ENCODE data around the gene ZNF569.

Gene ZNF569

DNA sequence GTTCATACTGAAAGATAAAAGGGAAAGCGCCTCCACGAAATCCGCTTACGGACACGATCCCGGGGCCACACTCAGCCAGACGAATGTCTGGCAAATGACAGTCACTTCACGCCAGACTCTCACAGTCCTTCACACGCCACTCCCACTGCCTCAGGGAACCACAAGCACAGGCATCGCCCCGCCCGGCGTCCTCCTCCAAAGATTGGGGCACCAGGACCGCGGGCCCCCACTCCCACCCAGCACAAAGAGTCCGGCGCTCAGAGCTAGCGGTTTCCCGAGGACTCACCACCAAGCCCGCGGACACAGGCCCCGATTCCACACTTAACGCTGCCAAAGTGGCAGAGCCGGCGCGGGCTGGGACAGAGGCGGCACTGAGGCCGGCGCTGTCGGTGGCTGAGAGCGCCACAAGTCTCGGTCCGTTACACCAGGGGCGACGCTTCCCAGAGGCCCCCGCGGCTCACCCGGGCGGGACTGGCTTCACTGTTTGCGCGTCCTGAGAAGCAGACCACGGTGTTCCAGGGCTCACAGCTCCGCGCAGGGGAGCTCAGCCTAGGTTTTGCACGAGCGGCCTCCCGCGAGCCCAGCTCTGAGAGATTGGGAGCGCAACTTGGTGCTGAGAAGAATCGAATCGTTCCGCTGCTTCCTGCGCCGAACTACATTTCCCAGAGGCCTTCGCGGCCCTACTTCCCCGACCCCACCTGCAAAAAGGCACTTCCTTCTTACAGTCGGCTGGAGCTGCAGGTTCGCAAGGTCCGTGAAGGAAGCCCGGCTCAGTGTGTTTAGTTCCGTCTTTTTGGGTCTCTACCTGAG is at the start of gene ZNF569:
Gene ZNF569 (minus strand): TSS at position 647 of the 810 bp plus-strand sequence. CDS start 22,523 bp downstream, outside the sequence.
- peak; percentile 75 for DNase-seq (ENCODE audit: extremely low spot score)
- POLR2A ChIA-PET, result interaction anchor here (0.6 to 1.7 kb wide), 8 partner anchors 31 to 1252 kb away, joined by 3 to 10 read pairs (median 6); partner anchors contain the start of genes ZNF146, ZNF527, ZNF540 and ZNF565
- no peak for TF ChIP-seq BHLHE40 (IDR thresholded peaks at IDR 0.05; ENCODE audit: borderline replicate concordance)
- TF ChIP-seq PKNOX1 (IDR thresholded peaks at IDR 0.05), result no peak
- TF ChIP-seq FOXM1 (IDR thresholded peaks at IDR 0.05; ENCODE audit: borderline replicate concordance), result no peak
- TF ChIP-seq TARDBP (IDR thresholded peaks at IDR 0.05), result no peak
- TF ChIP-seq ARNT (IDR thresholded peaks at IDR 0.05), result no peak
- TF ChIP-seq ZNF384 (IDR thresholded peaks at IDR 0.05), result no peak
- no peak for TF ChIP-seq NFRKB (IDR thresholded peaks at IDR 0.05)
- TF ChIP-seq LEF1 (IDR thresholded peaks at IDR 0.05; ENCODE audit: borderline replicate concordance), result no peak
- TF ChIP-seq SUZ12 (IDR thresholded peaks at IDR 0.05), result 0 out of 2 replicates have a peak, but pooled peaks have one; percentile 64
- TF ChIP-seq SP1 (IDR thresholded peaks at IDR 0.05), result no peak
- TF ChIP-seq FOXA1 (IDR thresholded peaks at IDR 0.05), result no peak
- TF ChIP-seq FOXK2 (IDR thresholded peaks at IDR 0.05), result no peak
- peak; percentile 38; the same call in 1 of the 2 replicates for TF ChIP-seq L3MBTL2 (conservative IDR thresholded peaks at IDR 0.05)
- peak; percentile 69 for TF ChIP-seq ELF4 (IDR thresholded peaks at IDR 0.05)
- no peak for TF ChIP-seq HDGF (IDR thresholded peaks at IDR 0.05; ENCODE audit: borderline replicate concordance)
- peak; percentile 36; the same call in 1 of the 2 replicates for TF ChIP-seq CTBP1 (IDR thresholded peaks at IDR 0.05; ENCODE audit: borderline replicate concordance)
- CTCF ChIA-PET, result no interaction called here

- POLR2A ChIA-PET, result no interaction called here
- CTCF ChIA-PET, result no interaction called here
- TF ChIP-seq FOXK2 (IDR thresholded peaks at IDR 0.05) (no peak), ELF4 (IDR thresholded peaks at IDR 0.05) (no peak), SP1 (IDR thresholded peaks at IDR 0.05) (no peak), CTBP1 (IDR thresholded peaks at IDR 0.05; ENCODE audit: borderline replicate concordance) (no peak), ARNT (IDR thresholded peaks at IDR 0.05) (no peak), SUZ12 (IDR thresholded peaks at IDR 0.05) (no peak), PKNOX1 (IDR thresholded peaks at IDR 0.05) (no peak), HDGF (IDR thresholded peaks at IDR 0.05; ENCODE audit: borderline replicate concordance) (no peak), LEF1 (IDR thresholded peaks at IDR 0.05; ENCODE audit: borderline replicate concordance) (no peak), TARDBP (IDR thresholded peaks at IDR 0.05) (no peak), FOXA1 (IDR thresholded peaks at IDR 0.05) (no peak), NFRKB (IDR thresholded peaks at IDR 0.05) (no peak), L3MBTL2 (conservative IDR thresholded peaks at IDR 0.05) (no peak), BHLHE40 (IDR thresholded peaks at IDR 0.05; ENCODE audit: borderline replicate concordance) (no peak), FOXM1 (IDR thresholded peaks at IDR 0.05; ENCODE audit: borderline replicate concordance) (no peak), ZNF384 (IDR thresholded peaks at IDR 0.05) (no peak)
- no peak for DNase-seq (ENCODE audit: extremely low spot score)
These were observed 46.2 kb upstream of the ZNF569 start for GRCh38 chr19:37513397-37513796.

DNA sequence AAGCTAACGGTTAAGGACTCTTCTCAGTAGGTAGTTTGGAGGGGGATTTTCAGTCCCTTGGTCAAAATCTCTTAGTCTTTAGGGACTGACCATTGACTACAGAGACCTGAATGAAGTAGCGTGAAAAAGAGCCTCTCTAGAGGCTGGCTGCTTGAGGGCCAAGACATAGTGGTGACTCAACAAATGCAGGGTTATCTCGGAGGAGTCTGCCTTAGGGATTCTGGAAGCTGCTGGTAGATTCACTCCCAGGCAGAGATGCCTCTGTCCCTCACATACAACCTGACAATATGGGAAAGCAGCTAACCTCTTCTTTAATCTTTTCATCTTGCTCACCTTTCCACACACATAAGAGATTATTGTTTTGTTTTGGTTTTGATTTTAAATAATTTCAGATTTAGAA is 44.6 kb upstream of the ZNF569 start:
- CTCF ChIA-PET, result no interaction called here
- TF ChIP-seq L3MBTL2 (conservative IDR thresholded peaks at IDR 0.05) (no peak), HDGF (IDR thresholded peaks at IDR 0.05; ENCODE audit: borderline replicate concordance) (no peak), NFRKB (IDR thresholded peaks at IDR 0.05) (no peak), ZNF384 (IDR thresholded peaks at IDR 0.05) (no peak), ELF4 (IDR thresholded peaks at IDR 0.05) (no peak), FOXA1 (IDR thresholded peaks at IDR 0.05) (no peak), LEF1 (IDR thresholded peaks at IDR 0.05; ENCODE audit: borderline replicate concordance) (no peak), BHLHE40 (IDR thresholded peaks at IDR 0.05; ENCODE audit: borderline replicate concordance) (no peak), CTBP1 (IDR thresholded peaks at IDR 0.05; ENCODE audit: borderline replicate concordance) (no peak), PKNOX1 (IDR thresholded peaks at IDR 0.05) (no peak), ARNT (IDR thresholded peaks at IDR 0.05) (no peak), FOXM1 (IDR thresholded peaks at IDR 0.05; ENCODE audit: borderline replicate concordance) (no peak), SUZ12 (IDR thresholded peaks at IDR 0.05) (no peak), SP1 (IDR thresholded peaks at IDR 0.05) (no peak), TARDBP (IDR thresholded peaks at IDR 0.05) (no peak), FOXK2 (IDR thresholded peaks at IDR 0.05) (no peak)
- no peak for DNase-seq (ENCODE audit: extremely low spot score)
- POLR2A ChIA-PET, result no interaction called here

DNA sequence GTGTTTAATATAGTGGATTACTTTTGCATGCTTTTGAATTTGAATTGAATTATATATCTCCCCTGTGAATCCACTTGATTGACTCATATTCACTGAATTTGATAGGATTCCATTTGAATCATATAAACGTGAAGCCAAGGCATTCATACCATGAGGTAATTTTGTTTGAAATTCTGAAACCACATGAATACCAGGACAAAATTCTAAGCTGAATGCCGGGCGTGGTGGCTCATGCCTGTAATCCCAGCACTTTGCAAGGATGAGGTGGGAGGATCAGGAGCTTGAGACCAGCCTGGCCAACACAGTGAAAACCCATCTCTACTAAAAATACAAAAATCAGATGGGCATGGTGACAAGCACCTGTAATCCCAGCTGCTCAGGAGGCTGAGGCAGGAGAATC is 43.9 kb upstream of the ZNF569 start:
- TF ChIP-seq FOXM1 (IDR thresholded peaks at IDR 0.05; ENCODE audit: borderline replicate concordance) (no peak), ELF4 (IDR thresholded peaks at IDR 0.05) (no peak), PKNOX1 (IDR thresholded peaks at IDR 0.05) (no peak), CTBP1 (IDR thresholded peaks at IDR 0.05; ENCODE audit: borderline replicate concordance) (no peak), ZNF384 (IDR thresholded peaks at IDR 0.05) (no peak), ARNT (IDR thresholded peaks at IDR 0.05) (no peak), L3MBTL2 (conservative IDR thresholded peaks at IDR 0.05) (no peak), FOXK2 (IDR thresholded peaks at IDR 0.05) (no peak), BHLHE40 (IDR thresholded peaks at IDR 0.05; ENCODE audit: borderline replicate concordance) (no peak), LEF1 (IDR thresholded peaks at IDR 0.05; ENCODE audit: borderline replicate concordance) (no peak)
- ChIA-PET CTCF (no interaction called here), POLR2A (no interaction called here)
- DNase-seq (ENCODE audit: extremely low spot score), result no peak

DNA sequence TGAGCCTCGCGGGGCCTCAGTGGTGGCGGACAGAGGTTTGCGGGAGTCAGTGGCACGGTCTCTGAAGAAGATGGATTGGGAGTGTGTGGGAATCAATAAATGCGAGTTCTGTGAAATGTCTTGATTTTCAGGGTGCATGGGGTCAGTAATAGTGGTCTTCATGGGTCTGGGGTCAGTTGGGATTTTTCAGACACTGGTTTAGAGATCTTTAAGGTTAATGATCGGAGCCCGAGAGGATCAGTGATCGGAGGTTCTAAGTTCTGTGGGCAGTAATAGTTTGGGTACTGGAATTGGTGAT is 39.9 kb upstream of the ZNF569 start:
- DNase-seq (ENCODE audit: extremely low spot score), result no peak
- TF ChIP-seq SP1 (IDR thresholded peaks at IDR 0.05) (no peak), SUZ12 (IDR thresholded peaks at IDR 0.05) (no peak), NFRKB (IDR thresholded peaks at IDR 0.05) (no peak), PKNOX1 (IDR thresholded peaks at IDR 0.05) (no peak), LEF1 (IDR thresholded peaks at IDR 0.05; ENCODE audit: borderline replicate concordance) (no peak), TARDBP (IDR thresholded peaks at IDR 0.05) (no peak), HDGF (IDR thresholded peaks at IDR 0.05; ENCODE audit: borderline replicate concordance) (no peak)
- POLR2A ChIA-PET, result interaction anchor here (0.9 to 2.0 kb wide), 8 partner anchors 31 to 294 kb away, joined by 3 to 14 read pairs (median 6); partner anchors contain the start of genes ZNF527, ZNF540, ZNF569 and ZNF570
- CTCF ChIA-PET, result no interaction called here
